Left ventricle myocardium inferior (tissue), 1 donor: ENCODE measurements around the gene EXOC3L4. TPM values are rescaled to one million over a fixed set of nuclear protein-coding genes. Genes with fewer than 3 reads are reported as not detected.
"Not testable (repeated sequence)": the region's sequence is repeated elsewhere in the genome, so short reads cannot be mapped to it uniquely, and the experiment has no call there.

ENCODE experiments used
- DNase-seq: peaks from one replicate; pipeline ENCODE4 v3.0.0-alpha.2; 2020
- H3K27ac ChIP-seq: fragments of 200-600 bp; replicated peaks from 2 replicates; pipeline ENCODE4 v1.8.0; 2021
- H3K27me3 ChIP-seq: fragments of 200-600 bp; 2 replicates; pipeline ENCODE4 v1.8.0; 2021; ENCODE audit warnings: low read depth
- H3K36me3 ChIP-seq: fragments of 200-600 bp; 2 replicates; pipeline ENCODE4 v1.8.0; 2021
- H3K4me1 ChIP-seq: fragments of 200-600 bp; 2 replicates; pipeline ENCODE4 v1.8.0; 2021
- H3K4me3 ChIP-seq: fragments of 200-600 bp; 2 replicates; pipeline ENCODE4 v1.8.0; 2021; ENCODE audit warnings: mild to moderate bottlenecking, moderate library complexity
- H3K9me3 ChIP-seq: fragments of 200-600 bp; replicated peaks from 2 replicates; pipeline ENCODE4 v1.8.0; 2021
- CTCF ChIP-seq: fragments of 200-600 bp; IDR thresholded peaks from 2 replicates; pipeline ENCODE4 v1.8.0; 2021; ENCODE audit warnings: antibody characterized with exemption, mild to moderate bottlenecking, borderline replicate concordance
- intact Hi-C: fragments of 100-400 bp; cut with micrococcal nuclease; formaldehyde crosslinking; loops from one replicate; pipeline ENCODE4 v1.11.0; 2022
- total RNA-seq: library from RNA; stranded (reverse); fragmentation: NEBNext Ultra II Directional; extraction: Animal tissue kit (Norgen Biotek cat#: 25700); gene quantifications from one replicate; pipeline ENCODE4 v1.2.1, GENCODE V29; 2021
- donor health status: DM: no; HTN: yes; CAD: no; lungs with severe emphysema.

EXOC3L4 gene
- total RNA-seq, 1 donor from 2014 or later = 0.66 TPM

- Histone ChIP-seq H3K4me1 (peaks cover 3% of the 10 kb centered on the region), H3K27me3 (peaks cover 40% of the 10 kb centered on the region), H3K27ac (no peak overlapping the region), H3K9me3 (no peaks in the 10 kb centered on the region), H3K4me3 (no peak overlapping the region), H3K36me3 (no peaks in the 10 kb centered on the region)
- no peak for DNase-seq
- intact Hi-C loops = no loop called here
- TF ChIP-seq CTCF = no peak
Measured at GRCh38 chr14:103144085-103144484, 49.6 kb downstream of the EXOC3L4 start.

- intact Hi-C loops = no loop called here
- TF ChIP-seq CTCF = no peak
Measured at GRCh38 chr14:103146141-103146709, 51.7 kb downstream of the EXOC3L4 start.

GRCh38 chr14:103149351-103150237, 55.1 kb downstream of the EXOC3L4 start:
- Histone ChIP-seq H3K27ac (no peak overlapping the region), H3K4me3 (no peak overlapping the region), H3K27me3 (peaks cover 19% of the 10 kb centered on the region), H3K36me3 (no peaks in the 10 kb centered on the region), H3K4me1 (peaks cover 3% of the 10 kb centered on the region), H3K9me3 (no peaks in the 10 kb centered on the region)
- DNase-seq = no peak
- TF ChIP-seq CTCF = no peak
- intact Hi-C loops = no loop called here

More at GRCh38 chr14:103146141-103146709, 51.7 kb downstream of the EXOC3L4 start:
- Histone ChIP-seq H3K4me1 (no peaks in the 10 kb centered on the region), H3K4me3 (no peak overlapping the region), H3K27ac (no peak overlapping the region), H3K9me3 (no peaks in the 10 kb centered on the region), H3K36me3 (no peaks in the 10 kb centered on the region), H3K27me3 (peaks cover 45% of the 10 kb centered on the region)
- no peak for DNase-seq

GRCh38 chr14:103151270-103151945, 56.9 kb downstream of the EXOC3L4 start:
- TF ChIP-seq CTCF = no peak
- Histone ChIP-seq H3K4me1 (peaks cover 14% of the 10 kb centered on the region), H3K36me3 (no peaks in the 10 kb centered on the region), H3K9me3 (no peaks in the 10 kb centered on the region), H3K27ac (no peak overlapping the region), H3K27me3 (peaks cover 5% of the 10 kb centered on the region), H3K4me3 (no peak overlapping the region)
- no peak for DNase-seq
- intact Hi-C loops = no loop called here

GRCh38 chr14:103155010-103155409, 60.5 kb downstream of the EXOC3L4 start:
- intact Hi-C loops = no loop called here
- H3K9me3 ChIP-seq = no peaks in the 10 kb centered on the region
- peak; percentile 80 for DNase-seq
- H3K27me3 ChIP-seq = peaks cover 5% of the 10 kb centered on the region
- no peak for TF ChIP-seq CTCF
- no peak overlapping the region for H3K27ac ChIP-seq
- H3K4me1 ChIP-seq = peaks cover 14% of the 10 kb centered on the region
- no peaks in the 10 kb centered on the region for H3K36me3 ChIP-seq
- H3K4me3 ChIP-seq = no peak overlapping the region

DNA sequence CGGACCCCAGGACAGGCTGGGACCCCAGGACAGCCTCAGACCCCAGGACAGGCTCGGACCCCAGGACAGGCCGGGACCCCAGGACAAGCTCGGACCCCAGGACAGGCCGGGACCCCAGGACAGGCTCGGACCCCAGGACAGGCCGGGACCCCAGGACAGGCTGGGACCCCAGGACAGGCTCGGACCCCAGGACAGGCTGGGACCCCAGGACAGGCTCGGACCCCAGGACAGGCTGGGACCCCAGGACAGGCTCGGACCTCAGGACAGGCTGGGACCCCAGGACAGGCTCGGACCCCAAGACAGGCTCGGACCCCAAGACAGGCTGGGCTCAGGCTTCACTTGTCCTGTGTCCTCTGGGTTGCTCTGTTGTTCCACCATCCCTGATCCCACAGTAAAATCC, 60.9 kb downstream of the EXOC3L4 start:
- intact Hi-C loops, H3K4me3 ChIP-seq, DNase-seq, H3K27ac ChIP-seq, H3K36me3 ChIP-seq, H3K9me3 ChIP-seq, H3K27me3 ChIP-seq: not testable (repeated sequence)
- H3K4me1 ChIP-seq = peaks cover 14% of the 10 kb centered on the region
